Measurements from ENCODE around the gene FMNL3. TPM values are rescaled to one million over a fixed set of nuclear protein-coding genes. Genes with fewer than 3 reads are reported as not detected.

FMNL3 gene
- total and polyA plus RNA-seq, 2 of the 8 experiments (the other 6 are each of a cell fraction or from before 2014, with no cell fraction given) = 8.6 to 29.0 TPM

GRCh38 chr12:49696723-49697122 is 10.5 kb downstream of the FMNL3 start (continued):
- TF ChIP-seq, protein P1, sequence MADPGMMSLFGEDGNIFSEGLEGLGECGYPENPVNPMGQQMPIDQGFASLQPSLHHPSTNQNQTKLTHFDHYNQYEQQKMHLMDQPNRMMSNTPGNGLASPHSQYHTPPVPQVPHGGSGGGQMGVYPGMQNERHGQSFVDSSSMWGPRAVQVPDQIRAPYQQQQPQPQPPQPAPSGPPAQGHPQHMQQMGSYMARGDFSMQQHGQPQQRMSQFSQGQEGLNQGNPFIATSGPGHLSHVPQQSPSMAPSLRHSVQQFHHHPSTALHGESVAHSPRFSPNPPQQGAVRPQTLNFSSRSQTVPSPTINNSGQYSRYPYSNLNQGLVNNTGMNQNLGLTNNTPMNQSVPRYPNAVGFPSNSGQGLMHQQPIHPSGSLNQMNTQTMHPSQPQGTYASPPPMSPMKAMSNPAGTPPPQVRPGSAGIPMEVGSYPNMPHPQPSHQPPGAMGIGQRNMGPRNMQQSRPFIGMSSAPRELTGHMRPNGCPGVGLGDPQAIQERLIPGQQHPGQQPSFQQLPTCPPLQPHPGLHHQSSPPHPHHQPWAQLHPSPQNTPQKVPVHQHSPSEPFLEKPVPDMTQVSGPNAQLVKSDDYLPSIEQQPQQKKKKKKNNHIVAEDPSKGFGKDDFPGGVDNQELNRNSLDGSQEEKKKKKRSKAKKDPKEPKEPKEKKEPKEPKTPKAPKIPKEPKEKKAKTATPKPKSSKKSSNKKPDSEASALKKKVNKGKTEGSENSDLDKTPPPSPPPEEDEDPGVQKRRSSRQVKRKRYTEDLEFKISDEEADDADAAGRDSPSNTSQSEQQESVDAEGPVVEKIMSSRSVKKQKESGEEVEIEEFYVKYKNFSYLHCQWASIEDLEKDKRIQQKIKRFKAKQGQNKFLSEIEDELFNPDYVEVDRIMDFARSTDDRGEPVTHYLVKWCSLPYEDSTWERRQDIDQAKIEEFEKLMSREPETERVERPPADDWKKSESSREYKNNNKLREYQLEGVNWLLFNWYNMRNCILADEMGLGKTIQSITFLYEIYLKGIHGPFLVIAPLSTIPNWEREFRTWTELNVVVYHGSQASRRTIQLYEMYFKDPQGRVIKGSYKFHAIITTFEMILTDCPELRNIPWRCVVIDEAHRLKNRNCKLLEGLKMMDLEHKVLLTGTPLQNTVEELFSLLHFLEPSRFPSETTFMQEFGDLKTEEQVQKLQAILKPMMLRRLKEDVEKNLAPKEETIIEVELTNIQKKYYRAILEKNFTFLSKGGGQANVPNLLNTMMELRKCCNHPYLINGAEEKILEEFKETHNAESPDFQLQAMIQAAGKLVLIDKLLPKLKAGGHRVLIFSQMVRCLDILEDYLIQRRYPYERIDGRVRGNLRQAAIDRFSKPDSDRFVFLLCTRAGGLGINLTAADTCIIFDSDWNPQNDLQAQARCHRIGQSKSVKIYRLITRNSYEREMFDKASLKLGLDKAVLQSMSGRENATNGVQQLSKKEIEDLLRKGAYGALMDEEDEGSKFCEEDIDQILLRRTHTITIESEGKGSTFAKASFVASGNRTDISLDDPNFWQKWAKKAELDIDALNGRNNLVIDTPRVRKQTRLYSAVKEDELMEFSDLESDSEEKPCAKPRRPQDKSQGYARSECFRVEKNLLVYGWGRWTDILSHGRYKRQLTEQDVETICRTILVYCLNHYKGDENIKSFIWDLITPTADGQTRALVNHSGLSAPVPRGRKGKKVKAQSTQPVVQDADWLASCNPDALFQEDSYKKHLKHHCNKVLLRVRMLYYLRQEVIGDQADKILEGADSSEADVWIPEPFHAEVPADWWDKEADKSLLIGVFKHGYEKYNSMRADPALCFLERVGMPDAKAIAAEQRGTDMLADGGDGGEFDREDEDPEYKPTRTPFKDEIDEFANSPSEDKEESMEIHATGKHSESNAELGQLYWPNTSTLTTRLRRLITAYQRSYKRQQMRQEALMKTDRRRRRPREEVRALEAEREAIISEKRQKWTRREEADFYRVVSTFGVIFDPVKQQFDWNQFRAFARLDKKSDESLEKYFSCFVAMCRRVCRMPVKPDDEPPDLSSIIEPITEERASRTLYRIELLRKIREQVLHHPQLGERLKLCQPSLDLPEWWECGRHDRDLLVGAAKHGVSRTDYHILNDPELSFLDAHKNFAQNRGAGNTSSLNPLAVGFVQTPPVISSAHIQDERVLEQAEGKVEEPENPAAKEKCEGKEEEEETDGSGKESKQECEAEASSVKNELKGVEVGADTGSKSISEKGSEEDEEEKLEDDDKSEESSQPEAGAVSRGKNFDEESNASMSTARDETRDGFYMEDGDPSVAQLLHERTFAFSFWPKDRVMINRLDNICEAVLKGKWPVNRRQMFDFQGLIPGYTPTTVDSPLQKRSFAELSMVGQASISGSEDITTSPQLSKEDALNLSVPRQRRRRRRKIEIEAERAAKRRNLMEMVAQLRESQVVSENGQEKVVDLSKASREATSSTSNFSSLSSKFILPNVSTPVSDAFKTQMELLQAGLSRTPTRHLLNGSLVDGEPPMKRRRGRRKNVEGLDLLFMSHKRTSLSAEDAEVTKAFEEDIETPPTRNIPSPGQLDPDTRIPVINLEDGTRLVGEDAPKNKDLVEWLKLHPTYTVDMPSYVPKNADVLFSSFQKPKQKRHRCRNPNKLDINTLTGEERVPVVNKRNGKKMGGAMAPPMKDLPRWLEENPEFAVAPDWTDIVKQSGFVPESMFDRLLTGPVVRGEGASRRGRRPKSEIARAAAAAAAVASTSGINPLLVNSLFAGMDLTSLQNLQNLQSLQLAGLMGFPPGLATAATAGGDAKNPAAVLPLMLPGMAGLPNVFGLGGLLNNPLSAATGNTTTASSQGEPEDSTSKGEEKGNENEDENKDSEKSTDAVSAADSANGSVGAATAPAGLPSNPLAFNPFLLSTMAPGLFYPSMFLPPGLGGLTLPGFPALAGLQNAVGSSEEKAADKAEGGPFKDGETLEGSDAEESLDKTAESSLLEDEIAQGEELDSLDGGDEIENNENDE (IDR thresholded peaks at IDR 0.05; ENCODE audit: insufficient replicate concordance, low read length) = no peak
- TF ChIP-seq SIN3A (conservative IDR thresholded peaks at IDR 0.05 in 1 of 2, IDR thresholded peaks at IDR 0.05 in 1 of 2; ENCODE audit: low read depth in 1 of 2, low read length in 2 of 2) = no peak
- TF ChIP-seq MAFK (IDR thresholded peaks at IDR 0.05; ENCODE audit: low read depth, low read length) = no peak
- TF ChIP-seq ASH2L (IDR thresholded peaks at IDR 0.05; ENCODE audit: low read length) = no peak

Data from H1 (cell line).